HG03457 (cell line): ENCODE results near the gene PARD3B.

Experiments used
- ATAC-seq: cut with Tn5 transposase; IDR thresholded peaks from one replicate; pipeline ENCODE4 v1.9.1; 2021; ENCODE audit warnings: moderate number of reproducible peaks; ENCODE audit not compliant: unreplicated experiment

PARD3B gene

DNA sequence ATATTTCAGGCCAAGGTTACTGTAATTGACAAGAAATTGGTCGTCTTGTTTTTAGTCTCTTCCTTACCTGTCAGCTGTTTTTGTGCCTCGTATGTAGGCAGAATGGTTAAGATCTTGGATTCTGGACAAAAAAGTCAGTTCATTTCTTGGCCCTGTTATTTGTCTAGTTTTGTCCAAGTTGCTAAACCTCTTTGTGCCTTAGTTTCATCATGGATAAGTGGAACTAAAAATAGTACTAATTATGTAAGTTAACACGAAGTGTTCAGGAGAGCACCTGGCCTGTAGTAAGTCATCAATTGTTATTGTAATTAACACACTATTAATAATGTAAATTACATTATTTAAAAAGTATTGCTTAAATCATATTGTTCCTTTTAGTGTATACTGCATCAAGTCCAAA lies 148.0 kb downstream of the PARD3B start:
- no peak for ATAC-seq

DNA sequence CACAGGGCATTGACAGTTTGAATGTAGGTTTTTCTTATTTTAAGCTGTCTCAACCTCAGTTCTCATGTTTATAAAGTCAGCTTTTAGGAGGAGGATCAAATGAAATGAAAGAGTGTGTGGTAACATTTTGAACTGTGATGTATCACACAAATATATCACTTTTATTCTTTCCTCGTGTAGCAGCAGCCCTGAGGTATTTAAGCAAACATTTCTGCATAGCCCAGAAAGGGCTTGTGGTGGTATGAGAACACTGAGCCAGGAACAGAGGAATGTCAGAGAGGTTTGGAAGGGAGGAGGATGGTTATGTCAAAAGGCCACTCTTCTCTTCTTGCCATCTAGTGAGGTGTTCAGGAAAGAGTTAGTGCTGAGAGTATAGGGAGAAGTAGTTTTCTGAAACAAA lies 150.2 kb downstream of the PARD3B start:
- ATAC-seq = no peak

DNA sequence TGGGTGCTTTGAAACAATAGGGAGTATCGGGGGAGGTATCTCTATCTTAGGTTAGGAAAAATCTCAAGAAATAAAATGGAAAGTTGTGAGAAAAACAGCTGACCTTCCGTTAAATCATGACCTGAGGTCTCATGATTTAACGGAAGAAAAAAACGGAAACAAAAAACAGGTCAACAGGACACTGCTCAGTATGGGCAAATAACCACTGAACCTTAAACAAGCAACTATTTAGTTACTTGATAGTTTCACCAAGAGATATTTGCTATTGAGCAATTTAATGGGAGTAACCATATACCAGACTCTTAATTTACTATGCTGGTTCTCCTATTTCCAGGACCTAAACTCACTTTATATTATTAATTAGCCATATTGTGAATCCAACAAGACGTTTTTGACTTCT lies 150.8 kb downstream of the PARD3B start:
- no peak for ATAC-seq

DNA sequence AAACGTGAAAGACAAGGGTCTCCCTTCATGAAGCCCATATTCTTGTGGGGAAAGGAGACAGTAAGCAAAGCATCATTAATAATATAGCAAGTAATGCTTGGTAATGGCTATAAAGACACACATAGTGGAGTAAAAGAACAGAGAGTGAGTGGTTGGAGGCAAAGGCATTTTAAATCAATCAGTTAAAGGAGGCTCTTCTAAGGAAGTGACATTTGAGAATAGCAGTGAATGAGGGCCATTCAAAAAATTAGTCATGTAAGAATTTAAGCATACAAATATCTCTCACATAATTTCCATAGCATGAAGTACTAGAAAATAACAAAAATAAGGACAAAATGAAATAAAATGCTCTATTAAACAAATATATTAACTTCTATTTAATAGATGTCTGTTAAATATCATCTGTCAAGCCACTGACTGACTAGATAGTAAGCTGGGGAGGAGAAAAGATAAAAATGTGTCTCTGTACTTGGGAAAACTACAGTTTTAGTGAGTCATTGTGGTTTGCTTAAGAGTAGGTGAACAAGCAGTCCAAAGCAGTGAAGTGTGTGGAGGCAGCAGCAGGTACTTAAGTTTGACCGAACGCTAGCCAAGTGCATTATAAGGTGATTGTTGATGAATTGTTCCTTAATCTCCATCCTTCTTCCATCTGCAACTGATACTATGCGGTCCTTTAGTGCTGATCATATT lies 160.1 kb downstream of the PARD3B start:
- no peak for ATAC-seq

DNA sequence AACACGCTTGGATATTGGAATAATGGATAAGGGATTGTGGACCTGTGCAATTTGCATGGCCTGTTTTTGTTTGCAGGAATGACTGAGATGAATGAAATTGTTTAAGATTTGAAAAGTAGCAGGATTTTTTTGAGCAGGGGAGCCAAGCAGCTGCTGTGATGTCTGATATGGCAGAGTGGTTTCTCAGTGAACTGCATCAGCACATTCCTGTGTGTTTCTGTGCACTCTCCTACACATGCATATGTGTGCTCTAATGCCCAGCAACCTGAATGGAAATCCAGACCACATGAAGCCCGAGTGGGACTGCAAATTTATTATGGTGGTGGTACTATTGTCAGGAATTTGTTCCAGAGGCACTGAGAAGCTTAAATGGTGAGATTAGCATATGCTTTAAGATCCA lies 161.7 kb downstream of the PARD3B start:
- no peak for ATAC-seq

DNA sequence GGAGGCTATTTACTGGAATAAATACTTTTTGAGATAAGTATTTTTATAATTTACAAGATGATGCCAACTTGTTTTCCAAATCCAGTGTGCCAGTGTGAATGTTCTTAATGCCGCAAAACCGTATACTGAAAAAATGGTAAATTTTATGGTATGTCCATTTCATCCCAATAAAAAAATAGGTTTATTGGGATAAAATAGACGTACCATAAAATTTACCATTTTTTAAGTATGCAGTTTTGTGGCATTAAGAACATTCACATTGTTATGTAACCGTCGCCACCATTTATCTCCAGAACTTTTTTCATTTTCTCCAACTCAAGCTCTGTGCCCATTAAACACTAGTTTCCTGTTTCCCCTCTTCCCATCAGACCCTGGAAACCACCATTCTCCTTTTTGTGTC lies 167.9 kb downstream of the PARD3B start:
- no peak for ATAC-seq

DNA sequence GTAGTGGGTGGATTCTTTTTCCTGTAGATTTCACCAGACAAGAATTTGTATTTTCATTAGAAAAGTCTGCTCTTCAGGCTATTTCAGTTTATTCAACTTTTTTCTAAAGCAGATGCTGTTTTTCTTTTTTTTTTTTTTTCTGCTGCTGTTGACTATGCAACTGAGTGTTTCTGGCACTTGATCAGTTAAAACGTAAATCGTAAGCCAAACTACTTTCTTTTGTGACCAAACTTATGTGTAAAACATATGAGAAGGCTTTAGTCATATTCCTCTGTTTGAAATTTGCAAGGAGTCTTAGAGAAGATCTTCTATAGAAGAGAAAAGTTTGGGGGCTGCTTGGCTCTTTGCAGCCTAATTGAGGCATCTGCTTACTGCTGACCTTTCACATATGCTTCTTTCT lies 170.1 kb downstream of the PARD3B start:
- no peak for ATAC-seq

DNA sequence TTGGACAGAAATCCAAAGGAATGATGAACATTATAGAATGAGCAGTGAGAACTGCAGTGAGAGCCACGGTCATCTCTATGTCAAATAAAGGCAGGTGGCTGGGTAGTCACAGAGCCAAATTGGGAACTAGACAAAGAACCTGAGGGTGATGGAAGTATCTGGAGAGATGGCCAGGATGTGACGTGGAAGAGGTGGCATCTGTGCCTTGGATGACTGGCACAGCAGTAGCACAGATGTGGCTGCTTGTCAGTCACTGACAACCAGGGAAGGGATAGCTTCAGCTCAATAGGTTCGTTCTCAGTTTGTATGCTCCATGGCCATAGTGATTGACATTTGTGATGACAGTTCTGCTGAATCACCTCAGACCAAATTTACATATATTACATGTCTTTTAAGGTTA lies 172.3 kb downstream of the PARD3B start:
- ATAC-seq = no peak

DNA sequence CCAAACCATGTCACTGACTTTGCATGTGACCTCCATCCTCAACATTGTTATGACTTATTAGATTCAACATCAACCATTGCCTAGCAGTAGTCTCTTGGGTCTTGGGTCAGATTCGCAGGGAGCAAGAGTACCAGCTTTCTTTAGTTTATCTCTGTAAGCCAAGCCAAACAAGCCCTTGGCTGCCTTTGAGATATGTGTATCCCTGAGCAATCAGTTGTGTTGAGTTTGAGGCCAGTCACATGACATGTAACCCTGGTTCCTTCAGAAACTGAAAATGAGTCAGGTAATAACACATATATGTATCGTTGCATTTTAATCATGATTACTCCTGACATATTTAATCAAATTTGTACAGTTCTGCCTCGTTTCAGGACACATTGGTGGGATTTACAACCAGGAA lies 173.3 kb downstream of the PARD3B start:
- no peak for ATAC-seq

DNA sequence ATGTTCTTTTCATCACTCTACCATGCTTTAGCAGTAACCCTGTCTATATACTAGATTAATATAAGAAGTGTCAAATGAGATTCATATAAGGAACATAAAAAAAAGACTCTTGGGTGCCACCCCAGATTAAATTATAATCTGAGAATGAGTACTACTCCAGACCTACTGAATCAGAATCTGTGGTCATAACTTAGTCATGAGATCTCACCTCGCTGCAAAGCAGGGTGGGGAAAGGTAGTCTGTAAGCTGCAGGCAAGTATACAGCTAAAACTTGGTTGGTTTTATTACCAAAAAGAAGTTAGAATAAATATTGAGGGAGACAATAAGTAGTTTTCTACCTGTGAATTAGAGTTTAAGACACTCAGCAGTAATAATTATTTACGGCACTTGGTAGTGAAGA lies 175.6 kb downstream of the PARD3B start:
- ATAC-seq = no peak

DNA sequence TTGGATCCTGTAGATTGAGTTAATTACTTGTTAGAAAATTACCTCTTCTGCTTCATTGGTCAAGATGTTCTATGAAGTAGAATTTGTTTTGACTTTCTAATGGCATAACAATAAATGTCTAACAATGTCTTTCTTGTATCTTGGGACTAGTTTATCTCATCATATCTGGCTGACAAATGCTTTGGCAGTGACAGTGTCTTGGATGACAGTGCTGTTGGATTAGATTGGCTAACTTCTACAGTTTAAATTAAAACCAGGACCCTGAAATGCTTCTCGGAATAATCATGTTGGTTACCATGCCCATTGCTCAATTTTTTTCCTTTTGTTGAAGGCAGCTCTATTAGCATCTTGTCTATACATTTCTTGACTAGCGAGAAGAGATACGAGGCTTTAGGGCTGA lies 176.9 kb downstream of the PARD3B start:
- ATAC-seq = no peak

DNA sequence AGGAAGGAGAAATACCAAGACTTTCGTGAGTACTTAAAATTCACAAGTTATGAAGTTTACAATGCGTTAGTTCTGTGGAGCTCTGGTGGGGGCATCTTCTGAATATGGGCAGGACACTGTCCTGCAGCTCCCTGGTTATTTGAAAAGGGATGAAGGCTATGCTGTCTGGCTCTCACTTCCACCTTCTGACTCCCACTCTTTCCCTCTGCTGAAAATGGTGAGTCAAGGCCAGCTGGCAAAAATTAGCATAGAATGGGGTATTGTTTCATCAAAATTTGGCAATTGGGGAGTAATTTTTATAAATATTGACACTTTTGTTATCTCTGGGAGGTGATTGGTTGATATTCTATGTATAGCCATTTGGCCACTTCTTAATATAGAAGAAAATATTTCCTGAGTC lies 177.4 kb downstream of the PARD3B start:
- ATAC-seq = no peak

DNA sequence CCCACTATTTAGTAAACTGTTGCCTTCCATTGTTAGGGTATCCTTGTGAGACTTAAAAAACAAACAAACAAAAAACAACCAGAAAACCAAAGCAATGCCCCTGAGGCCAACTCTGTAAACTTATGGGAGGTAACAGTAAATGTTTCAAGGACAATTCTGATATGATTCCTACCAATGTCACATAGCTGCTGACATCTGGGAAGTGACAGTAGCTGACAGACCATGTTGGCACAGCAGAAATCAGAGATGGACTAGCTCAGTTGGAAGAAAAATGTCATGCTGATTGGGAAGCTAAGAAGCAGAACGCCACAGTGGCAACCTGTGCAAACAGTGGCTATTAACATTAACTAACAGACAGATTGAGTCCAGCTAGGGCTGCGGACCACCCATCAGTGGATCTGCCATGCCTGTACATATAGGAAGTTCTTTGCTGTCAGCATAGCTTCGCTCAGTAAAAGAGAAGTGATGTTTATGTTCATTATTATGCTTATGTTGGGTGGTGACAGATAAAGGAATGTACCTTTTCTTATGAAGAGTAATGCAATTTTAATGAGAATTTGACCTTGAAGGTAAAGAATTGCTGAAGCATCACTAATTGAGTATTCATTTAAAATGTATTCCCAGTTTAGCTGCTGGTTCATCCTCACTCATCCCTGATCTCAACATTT lies 180.6 kb downstream of the PARD3B start:
- no peak for ATAC-seq

DNA sequence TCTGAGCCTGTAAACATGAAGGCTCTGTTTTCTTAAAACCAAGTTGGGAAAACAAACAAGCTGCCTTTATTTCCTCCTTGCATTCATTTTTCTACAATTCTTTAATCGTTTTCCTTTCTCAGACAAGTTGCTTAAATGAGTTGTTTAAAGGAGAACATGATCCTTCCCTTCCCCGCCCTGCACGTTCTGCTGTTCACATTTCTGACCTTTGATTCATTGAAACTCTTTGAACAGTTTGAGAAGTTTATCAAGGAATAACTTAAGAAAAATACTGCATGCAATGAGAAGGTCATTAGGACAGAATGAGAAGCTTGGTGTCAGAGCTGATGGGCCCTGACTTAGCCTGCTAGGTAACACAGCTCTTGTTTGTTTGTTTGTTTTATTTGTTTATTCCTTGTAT lies 181.6 kb downstream of the PARD3B start:
- no peak for ATAC-seq

DNA sequence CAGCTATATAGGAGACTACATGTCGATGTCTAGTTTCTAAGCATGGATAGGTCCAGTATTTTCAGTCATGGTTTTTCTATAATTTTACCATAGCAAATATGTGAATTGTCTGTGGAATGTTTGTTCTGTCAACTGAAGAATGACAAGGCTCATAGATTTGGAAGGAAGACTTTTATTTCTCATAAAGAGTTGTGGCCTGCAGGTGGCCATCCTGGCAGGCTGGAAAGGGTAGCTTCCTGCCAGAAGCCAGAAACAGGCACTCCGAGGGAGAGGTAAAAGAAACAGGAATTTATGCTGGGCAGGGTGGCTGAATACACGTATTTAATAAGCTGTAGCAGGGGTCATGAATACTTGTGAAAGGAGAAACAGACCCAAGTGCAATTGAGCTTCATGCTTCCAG lies 182.1 kb downstream of the PARD3B start:
- ATAC-seq = no peak

DNA sequence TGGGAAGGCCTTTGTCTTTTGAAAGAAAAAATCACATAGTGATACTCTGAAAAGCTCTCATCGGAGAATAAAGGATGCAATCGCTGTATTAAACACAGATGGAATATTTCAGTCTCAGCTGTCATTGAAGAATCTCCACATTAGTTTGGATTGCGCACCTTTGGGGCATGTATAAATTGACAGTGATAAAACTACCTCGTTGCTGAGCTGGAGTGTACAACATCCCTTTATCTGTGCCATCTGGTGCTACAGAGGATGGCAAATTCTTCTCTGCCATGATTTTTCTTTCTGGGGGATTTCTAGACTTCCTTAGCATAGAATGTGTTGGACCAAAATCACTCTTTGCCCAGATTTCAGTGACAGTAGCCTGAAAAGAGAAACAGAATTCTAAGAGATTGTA lies 185.3 kb downstream of the PARD3B start:
- no peak for ATAC-seq

DNA sequence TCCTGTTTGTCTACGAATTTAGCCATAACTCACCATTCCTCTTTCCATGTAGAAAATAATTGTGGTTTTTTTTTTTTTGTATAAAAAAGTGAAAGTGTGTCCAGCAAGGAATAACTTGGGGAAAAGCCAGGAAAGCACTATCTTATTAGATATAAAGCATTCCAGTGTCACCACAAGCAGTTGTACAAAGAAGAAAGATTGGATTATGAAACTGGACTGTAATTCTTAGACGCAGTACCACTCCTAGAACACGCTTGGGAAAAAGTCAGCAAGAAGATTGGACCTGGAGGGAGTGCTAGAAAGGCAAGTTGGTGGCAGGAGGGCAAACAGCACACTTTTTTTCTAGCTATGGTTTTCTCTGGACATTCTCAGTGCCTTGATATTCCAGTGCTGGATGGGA lies 186.7 kb downstream of the PARD3B start:
- no peak for ATAC-seq

DNA sequence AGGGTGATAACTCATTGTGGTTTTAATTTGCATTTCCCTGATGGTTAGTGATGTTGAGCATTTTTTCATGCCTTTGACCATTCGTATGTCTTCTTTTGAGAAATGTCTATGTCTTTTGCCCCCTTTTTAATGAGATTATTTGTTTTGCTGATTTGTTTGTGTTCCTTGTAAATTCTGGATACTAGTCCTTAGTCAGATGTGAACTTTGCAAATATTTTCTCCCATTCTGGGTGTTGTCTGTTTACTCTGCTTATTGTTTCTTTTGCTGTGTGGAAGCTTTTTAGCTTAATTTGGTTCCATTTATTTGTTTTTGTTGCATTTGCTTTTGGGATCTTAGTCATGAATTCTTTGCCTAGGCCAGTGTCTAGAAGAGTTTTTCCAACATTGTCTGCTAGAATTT lies 192.0 kb downstream of the PARD3B start:
- ATAC-seq = no peak

DNA sequence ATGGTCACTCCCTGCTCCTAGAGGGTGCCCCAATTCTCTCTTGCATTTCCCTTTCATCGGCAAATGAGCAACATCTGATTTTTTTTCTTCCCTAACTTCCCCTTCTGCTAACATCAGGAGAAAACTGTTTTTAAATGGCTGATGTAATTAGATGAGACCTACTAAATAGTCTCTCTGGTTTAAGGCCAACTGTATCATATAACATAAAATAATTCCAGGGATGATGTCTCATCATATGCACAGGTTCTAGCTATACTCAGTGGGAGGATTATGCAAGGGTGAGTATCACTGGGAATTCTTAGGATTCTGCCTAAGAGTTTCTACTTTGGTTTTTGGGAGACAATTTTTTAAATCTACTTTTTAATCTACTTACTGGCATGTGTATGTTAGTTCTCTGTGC lies 193.4 kb downstream of the PARD3B start:
- no peak for ATAC-seq

DNA sequence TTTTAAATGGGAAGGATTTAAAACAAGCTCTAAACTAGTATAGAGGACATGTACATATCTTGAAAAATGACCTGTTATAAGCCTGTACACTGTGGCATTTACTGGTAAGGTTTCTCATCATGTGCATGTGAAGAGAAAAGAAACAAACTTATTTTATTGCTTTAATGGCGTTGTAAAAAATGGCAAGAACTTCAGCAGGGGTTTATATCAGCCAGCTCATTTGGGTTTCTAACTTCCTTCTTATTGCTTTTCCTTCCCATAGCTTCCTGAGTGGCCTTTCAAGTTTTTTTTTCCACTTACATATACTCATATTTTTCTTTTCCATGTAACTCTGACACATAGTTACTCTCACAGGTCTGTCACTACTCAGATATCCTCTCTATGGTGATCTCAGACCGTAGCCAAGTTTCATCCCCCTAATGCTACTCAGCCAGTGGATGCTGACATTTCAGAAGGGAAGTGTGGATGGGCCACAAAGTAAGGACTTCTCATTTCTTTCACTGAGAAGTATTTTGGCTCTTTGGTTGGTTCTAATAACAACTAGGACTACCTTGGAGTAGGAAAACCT lies 198.2 kb downstream of the PARD3B start:
- ATAC-seq = no peak

DNA sequence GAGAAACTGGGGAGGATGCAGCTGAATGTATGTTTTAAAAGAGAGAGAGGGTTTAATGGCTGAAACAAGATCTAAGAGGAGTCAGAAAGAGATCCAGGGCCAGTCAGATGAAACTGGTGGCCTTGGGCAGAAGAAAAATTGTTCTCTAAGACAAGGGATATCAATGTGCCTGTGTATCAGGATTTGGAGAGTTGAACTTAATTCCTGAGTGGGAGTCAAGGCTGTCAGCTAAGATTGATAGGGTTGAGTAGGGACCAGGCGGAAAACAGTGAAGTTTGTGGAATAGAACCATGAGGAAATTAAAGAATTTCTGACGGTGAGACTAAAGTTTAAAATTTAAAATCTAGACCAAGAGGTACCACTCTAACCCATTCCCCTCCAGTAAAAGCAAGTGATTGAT lies 199.2 kb downstream of the PARD3B start:
- ATAC-seq = no peak

DNA sequence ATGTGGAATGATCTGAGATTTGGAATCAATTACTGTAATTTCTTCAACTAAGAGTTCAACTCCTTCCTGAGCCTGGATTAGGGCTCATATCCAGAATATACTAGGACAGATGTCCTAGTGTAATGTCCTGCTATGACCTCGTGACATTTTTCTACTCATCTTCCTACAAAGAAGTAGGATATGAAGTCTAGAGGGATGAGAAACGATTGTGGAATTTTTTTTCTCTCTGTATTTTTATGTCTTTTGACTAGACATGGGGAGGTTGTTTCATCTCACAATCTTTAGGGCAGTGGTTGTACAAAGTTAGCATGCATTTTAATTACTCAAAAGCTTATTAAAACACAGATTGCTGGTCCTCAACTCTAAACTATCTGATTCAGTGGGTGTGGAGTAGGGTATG lies 203.0 kb downstream of the PARD3B start:
- ATAC-seq = no peak

DNA sequence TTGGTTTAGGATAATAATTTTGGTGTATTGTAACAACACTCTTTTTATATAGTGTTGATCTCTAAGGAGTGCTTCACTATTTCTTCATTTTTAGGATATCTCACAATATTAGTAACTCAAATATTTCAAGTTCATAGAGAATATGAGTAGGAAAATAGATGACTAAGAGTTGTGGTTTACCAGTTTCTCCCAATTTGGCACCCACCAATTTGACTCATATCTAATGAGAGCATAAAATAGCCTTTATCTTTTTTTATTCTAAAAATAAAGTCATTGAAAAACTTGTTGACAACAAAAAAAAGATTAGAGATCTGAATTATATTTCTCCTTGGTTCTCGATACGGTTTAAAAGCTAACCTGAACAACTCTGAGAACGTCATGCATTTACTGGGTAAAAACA lies 204.0 kb downstream of the PARD3B start:
- ATAC-seq = no peak
